K562 (cell line): ENCODE data around the gene RABGAP1L. TPM values are rescaled to one million over a fixed set of nuclear protein-coding genes. Genes with fewer than 3 reads are reported as not detected.
A peak's percentile ranks its signal among the peaks of the same experiment; 100 is the strongest.

Source experiments
- ATAC-seq: fragments of 200-7000 bp; cut with Tn5 transposase; 3 replicates; pipeline ENCODE4 v1.9.1; 2020; ENCODE audit warnings: moderate library complexity
- BruUV-seq: library from RNA; stranded (reverse); fragments of 400-500 nt; replicated peaks from 2 replicates; lab custom pipeline; 2021; lab: Mats Ljungman, UMichigan
- CTCF ChIA-PET: fragments of 300-600 bp; formaldehyde crosslinking; extraction: SDS; loops from one replicate; lab custom pipeline; 2021; ENCODE audit warnings: low intra/inter-chr PET ratio; lab: Yijun Ruan, JAX
- POLR2A ChIA-PET: fragments of 300-600, 350-650 bp; sonication (Branson Sonifier 250); formaldehyde crosslinking; extraction: SDS; loops from one replicate; lab custom pipeline; 2021; ENCODE audit warnings: antibody characterized with exemption, inconsistent platforms; lab: Yijun Ruan, JAX
- DNase-seq, 4 experiments: peaks; one replicate each; pipeline versions ENCODE4 v3.0.0 to v3.0.0-alpha.2; 2011 to 2018; ENCODE audit warnings: low spot score in 3 of 4, mixed read lengths in 3 of 4; ENCODE audit errors: extremely low read depth in 1 of 4
- FAIRE-seq: peaks from 2 replicates; lab custom pipeline; 2011; peaks lifted over from hg19 to GRCh38; lab: Jason Lieb, UNC
- H2AFZ ChIP-seq: 2 replicates; pipeline ENCODE4 v1.6.0; 2011; ENCODE audit warnings: low read depth, low read length, control low read depth, inconsistent platforms
- H3K27ac ChIP-seq: fragments of 200-600 bp; 3 replicates; pipeline ENCODE4 v1.8.0; 2011; ENCODE audit warnings: low read depth, mild to moderate bottlenecking, control low read depth, inconsistent platforms, low read length, moderate library complexity, mixed read lengths; ENCODE audit errors: extremely low read depth
- H3K27me3 ChIP-seq, 2 experiments: fragments of 300-600 bp in 1 of 2; 2 replicates in 1 of 2; 3 replicates in 1 of 2; pipeline versions ENCODE4 v1.6.0 to v1.8.0; 2011; ENCODE audit warnings: inconsistent platforms in 2 of 2, low read length in 2 of 2, mild to moderate bottlenecking in 1 of 2, mixed read lengths in 1 of 2, moderate library complexity in 1 of 2; ENCODE audit not compliant: control insufficient read depth in 2 of 2, insufficient read depth in 2 of 2
- H3K36me3 ChIP-seq: fragments of 300-600 bp; 3 replicates; pipeline ENCODE4 v1.8.0; 2011; ENCODE audit warnings: mild to moderate bottlenecking, low read length, inconsistent platforms; ENCODE audit not compliant: control insufficient read depth, insufficient read depth
- H3K4me1 ChIP-seq, 2 experiments: fragments of 200-600 bp in 1 of 2; replicated peaks in 1 of 2; 2 replicates in 1 of 2; 3 replicates in 1 of 2; pipeline versions ENCODE4 v1.5.1 to v1.8.0; 2011; ENCODE audit warnings: inconsistent platforms in 2 of 2, low read length in 2 of 2, mild to moderate bottlenecking in 1 of 2, mixed read lengths in 1 of 2, moderate library complexity in 1 of 2; ENCODE audit not compliant: control insufficient read depth in 2 of 2, insufficient read depth in 2 of 2
- H3K4me2 ChIP-seq: 2 replicates; pipeline ENCODE4 v1.6.1; 2011; ENCODE audit warnings: low read length, control low read depth, inconsistent platforms, mixed read lengths; ENCODE audit not compliant: insufficient read depth
- H3K4me3 ChIP-seq: fragments of 200-600 bp; sonication (generic), shearing (Covaris generic); 2 replicates; pipeline ENCODE4 v1.5.1; 2016; ENCODE audit warnings: control low read depth, inconsistent platforms
- H3K79me2 ChIP-seq: fragments of 200-600 bp; 3 replicates; pipeline ENCODE4 v1.8.0; 2011; ENCODE audit warnings: low read length, inconsistent platforms; ENCODE audit not compliant: control insufficient read depth, insufficient read depth
- H3K9ac ChIP-seq, 2 experiments: 2 replicates each; pipeline versions ENCODE4 v1.6.0 to v1.6.1; 2011; ENCODE audit warnings: low read depth in 2 of 2, low read length in 2 of 2, control low read depth in 1 of 2, inconsistent platforms in 1 of 2, mild to moderate bottlenecking in 1 of 2, mixed read lengths in 1 of 2; ENCODE audit not compliant: insufficient read depth in 1 of 2
- H3K9me1 ChIP-seq: one replicate; pipeline ENCODE4 v1.6.0; 2011; ENCODE audit warnings: inconsistent platforms, mild to moderate bottlenecking, low read length, moderate library complexity; ENCODE audit not compliant: control insufficient read depth, insufficient read depth
- H3K9me3 ChIP-seq: replicated peaks from 2 replicates; pipeline ENCODE4 v1.5.1; 2011; ENCODE audit warnings: low read depth, low read length, inconsistent platforms; ENCODE audit not compliant: control insufficient read depth, insufficient read depth
- H4K20me1 ChIP-seq: replicated peaks from 2 replicates; pipeline ENCODE4 v1.6.1; 2011; ENCODE audit warnings: low read length, inconsistent platforms, mixed read lengths; ENCODE audit not compliant: control insufficient read depth, insufficient read depth
- ADNP ChIP-seq: fragments of 200-800 bp; sonication (Bioruptor generic); IDR thresholded peaks from 2 replicates; pipeline ENCODE4 v1.6.1; 2016; ENCODE audit warnings: missing genetic modification characterization, missing compliant biosample characterization
- ASH1L ChIP-seq: fragments of 450-650 bp; IDR thresholded peaks from 2 replicates; pipeline ENCODE4 v1.6.1; 2018; ENCODE audit warnings: borderline replicate concordance, mild to moderate bottlenecking, low read depth; ENCODE audit not compliant: partially characterized antibody
- BCOR ChIP-seq: fragments of 450-650 bp; IDR thresholded peaks from 2 replicates; pipeline ENCODE4 v1.6.1; 2016
- CBX1 ChIP-seq: sonication (generic); IDR thresholded peaks from 2 replicates; pipeline ENCODE4 v1.6.1; 2016; ENCODE audit warnings: antibody characterized with exemption, low read depth, mild to moderate bottlenecking
- CLOCK ChIP-seq: fragments of 250-450 bp; sonication (Bioruptor Pico); IDR thresholded peaks from 2 replicates; pipeline ENCODE4 v1.4.0; 2020; ENCODE audit warnings: mild to moderate bottlenecking, moderate library complexity, borderline replicate concordance
- FUS ChIP-seq: fragments of 200-400 bp; formaldehyde crosslinking; optimal IDR thresholded peaks from 2 replicates; pipeline ENCODE3; 2017; ENCODE audit warnings: low read depth, low read length
- MAFF ChIP-seq: IDR thresholded peaks from 2 replicates; pipeline ENCODE4 v1.6.1; 2012; ENCODE audit warnings: low read length, improper control_type of control experiment
- MTA1 ChIP-seq: fragments of 450-650 bp; IDR thresholded peaks from 2 replicates; pipeline ENCODE4 v1.6.1; 2017; ENCODE audit warnings: borderline replicate concordance
- MTA3 ChIP-seq: fragments of 450-650 bp; formaldehyde crosslinking; IDR thresholded peaks from 2 replicates; pipeline ENCODE4 v1.6.1; 2017; ENCODE audit warnings: mild to moderate bottlenecking, borderline replicate concordance
- MTF1 ChIP-seq: fragments of 250-450 bp; sonication (Bioruptor Pico); IDR thresholded peaks from 2 replicates; pipeline ENCODE4 v1.9.0; 2021; ENCODE audit warnings: moderate library complexity, mild to moderate bottlenecking, inconsistent platforms, borderline replicate concordance
- PURB ChIP-seq: sonication (generic); formaldehyde crosslinking; IDR thresholded peaks from 2 replicates; pipeline ENCODE4 v1.9.0; 2021; ENCODE audit warnings: low read depth, mild to moderate bottlenecking, missing genetic modification reagents
- TAF1 ChIP-seq: IDR thresholded peaks from 2 replicates; pipeline ENCODE4 v1.6.1; 2011; ENCODE audit warnings: mild to moderate bottlenecking, low read length, moderate library complexity; ENCODE audit not compliant: insufficient read depth, control insufficient read depth, severe bottlenecking; ENCODE audit errors: extremely low read depth
- TEAD4 ChIP-seq, 2 experiments: sonication (generic) in 1 of 2; formaldehyde crosslinking in 1 of 2; IDR thresholded peaks; 2 replicates each; pipeline versions ENCODE4 v1.6.1 to v1.8.0; 2012 to 2022; ENCODE audit warnings: borderline replicate concordance in 1 of 2, inconsistent platforms in 1 of 2, low read length in 1 of 2, mild to moderate bottlenecking in 1 of 2, missing genetic modification reagents in 1 of 2
- TRIM28 ChIP-seq: fragments of 450-650 bp; IDR thresholded peaks from 2 replicates; pipeline ENCODE4 v1.6.1; 2017
- ZFP36 ChIP-seq: fragments of 150-350 bp; IDR thresholded peaks from 2 replicates; pipeline ENCODE4 v1.6.1; 2018; ENCODE audit warnings: low read length, low read depth; ENCODE audit not compliant: partially characterized antibody
- ZNF12 ChIP-seq: sonication (generic); formaldehyde crosslinking; IDR thresholded peaks from 2 replicates; pipeline ENCODE4 v1.4.0; 2020; ENCODE audit warnings: mild to moderate bottlenecking, missing genetic modification reagents
- ZNF280A ChIP-seq: fragments of 450-650 bp; IDR thresholded peaks from 2 replicates; pipeline ENCODE4 v1.6.1; 2018; ENCODE audit warnings: mild to moderate bottlenecking, low read depth; ENCODE audit not compliant: partially characterized antibody
- WGBS: fragments of 100-300 bp; shearing (Covaris generic); methylation state at CpG from one replicate; pipeline ENCODE4 v1.1.6; 2016; ENCODE audit warnings: low coverage, mixed read lengths; ENCODE audit not compliant: insufficient coverage; ENCODE audit errors: missing lambda C conversion rate; 5-methylcytosine and 5-hydroxymethylcytosine counted together
- in situ Hi-C: fragments of 300-500 bp; cut with MboI; formaldehyde crosslinking; loops from 4 replicates; pipeline ENCODE4 v1.15.0; 2018; ENCODE audit warnings: inconsistent platforms, mixed read lengths
- intact Hi-C: fragments of 100-400 bp; cut with micrococcal nuclease; formaldehyde crosslinking; loops from 2 replicates; pipeline ENCODE4 v1.14.2; 2022
- polyA plus RNA-seq, 8 experiments: library from polyadenylated mRNA; depleted of rRNA in 4 of 8; stranded (reverse) in 5 of 8; unstranded in 3 of 8; fragments of >200 nt; fragmentation: Nextera tagmentation in 2 of 8; fragmentation: Illumina TruSeq in 1 of 8; extraction: Ambion mirVana in 2 of 8; extraction: Trizol in 1 of 8; gene quantifications; 2 replicates each; pipeline versions ENCODE4 v1.2.1 to v1.2.3, GENCODE V29; 2011 to 2014; ENCODE audit warnings: inconsistent platforms in 1 of 8, missing spikeins in 1 of 8
- total RNA-seq, 7 experiments: library from RNA; depleted of rRNA in 6 of 7; stranded (reverse); fragments of >200 nt in 6 of 7; fragmentation: Illumina TruSeq in 2 of 7; extraction: Trizol in 2 of 7; gene quantifications; 2 replicates each; pipeline versions ENCODE4 v1.2.1 to v1.2.3, GENCODE V29; 2011 to 2021; ENCODE audit warnings: low replicate concordance in 1 of 7

Gene RABGAP1L
- total and polyA plus RNA-seq, 9 of the 15 experiments (the other 6 are each of a cell fraction or from before 2014, with no cell fraction given): 16.5 to 44.9 (median 26.7) TPM

- Histone ChIP-seq H3K4me2 (no peak overlapping the region), H3K79me2 (no peaks in the 10 kb centered on the region), H3K9me1 (no peaks in the 10 kb centered on the region), H3K27ac (no peak overlapping the region), H4K20me1 (no peaks in the 10 kb centered on the region), H3K27me3 (no peaks in the 10 kb centered on the region), H2AFZ (no peak overlapping the region), H3K36me3 (0 out of 3 replicates have a peak, but pooled peaks cover 2% of the 10 kb centered on the region), H3K9ac (no peak overlapping the region), H3K9me3 (no peaks in the 10 kb centered on the region), H3K4me3 (no peak overlapping the region), H3K4me1 (no peaks in the 10 kb centered on the region)
- ChIA-PET POLR2A (no interaction called here), CTCF (no interaction called here)
- no TSS peak for BruUV-seq
- in situ Hi-C loops: no loop called here
- no peak for DNase-seq
- intact Hi-C loops: no loop called here
- no peak; the same call in 2 of the 3 replicates for ATAC-seq
- no peak for FAIRE-seq
- 80% methylated on average over 5 of the region's 5 CpGs for WGBS
- no peak for TF ChIP-seq MAFF
- TF ChIP-seq CBX1: 0 out of 2 replicates have a peak, but pooled peaks have one; percentile 32
- no peak for TF ChIP-seq ADNP
- peak; percentile 34 for TF ChIP-seq ZFP36
- no peak for TF ChIP-seq TAF1
- no peak for TF ChIP-seq ZNF12
- no peak for TF ChIP-seq TEAD4 (IDR thresholded peaks at IDR 0.05; ENCODE audit: low read length)
- TF ChIP-seq TEAD4 (CRISPR knock-in tag; IDR thresholded peaks at IDR 0.05; ENCODE audit: borderline replicate concordance): no peak
- no peak for TF ChIP-seq ZNF280A
- no peak for TF ChIP-seq FUS
- TF ChIP-seq MTA3: no peak
- no peak for TF ChIP-seq BCOR
- no peak for TF ChIP-seq MTF1 (CRISPR knock-in tag)
- TF ChIP-seq CLOCK (CRISPR knock-in tag): no peak
- TF ChIP-seq TRIM28: peak; percentile 43; the same call in 1 of the 2 replicates
- no peak for TF ChIP-seq ASH1L
- TF ChIP-seq PURB (CRISPR knock-in tag): no peak
- TF ChIP-seq MTA1: no peak
Measured at GRCh38 chr1:174301295-174302077, 142.2 kb downstream of the RABGAP1L start.
